HCT116 (cell line): ENCODE data around the gene MGP. TPM values are rescaled to one million over a fixed set of nuclear protein-coding genes. Genes with fewer than 3 reads are reported as not detected.

Experiments used
- ATAC-seq: fragments of 200-7000 bp; cut with Tn5 transposase; 2 replicates; pipeline ENCODE4 v1.9.1; 2020; ENCODE audit warnings: mild to moderate bottlenecking, moderate library complexity
- BruUV-seq: library from RNA; stranded (reverse); fragments of 400-500 nt; replicated peaks from 2 replicates; lab custom pipeline; 2021; lab: Mats Ljungman, UMichigan
- CTCF ChIA-PET: fragments of 300-600 bp; sonication (Branson Sonifier 250); formaldehyde crosslinking; loops from one replicate; lab custom pipeline; 2021; ENCODE audit warnings: antibody characterized with exemption; lab: Charles Lee
- POLR2A ChIA-PET: fragments of 300-600, 350-600 bp; sonication (Branson Sonifier 250); formaldehyde crosslinking; loops from one replicate; lab custom pipeline; 2021; ENCODE audit warnings: antibody characterized with exemption; lab: Charles Lee
- RAD21 ChIA-PET, 2 experiments: fragments of 300-600 bp; sonication (Branson Sonifier 250); formaldehyde crosslinking; loops; one replicate each; lab custom pipeline; 2023; ENCODE audit warnings: low total read pairs in 2 of 2; ENCODE audit not compliant: uncharacterized antibody in 2 of 2, unreplicated experiment in 2 of 2, low non-redundant PET in 1 of 2; lab: Charles Lee
- DNase-seq: peaks from one replicate; pipeline ENCODE4 v3.0.0-alpha.2; 2010; ENCODE audit warnings: low read depth, low spot score
- H2AFZ ChIP-seq: fragments of 200-600 bp; shearing (Covaris generic), sonication (generic); 2 replicates; pipeline ENCODE4 v1.6.1; 2017; ENCODE audit warnings: low read depth, mixed run types, mixed read lengths, antibody characterized with exemption, low read length; ENCODE audit not compliant: poor library complexity, severe bottlenecking
- H3K27ac ChIP-seq: 2 replicates; pipeline ENCODE4 v1.5.1; 2012; ENCODE audit warnings: low read depth, low read length
- H3K27me3 ChIP-seq: fragments of 200-600 bp; sonication (generic); 2 replicates; pipeline ENCODE4 v1.6.1; 2016; ENCODE audit warnings: mixed run types, low read length, mixed read lengths; ENCODE audit not compliant: insufficient read depth
- H3K36me3 ChIP-seq, 2 experiments: fragments of 200-500 bp in 1 of 2; fragments of 200-600 bp in 1 of 2; sonication (Bioruptor generic) in 1 of 2; sonication (generic) in 1 of 2; 2 replicates each; pipeline versions ENCODE4 v1.5.1 to v1.6.1; 2014 to 2016; ENCODE audit warnings: low read length in 2 of 2, inconsistent platforms in 1 of 2, mixed read lengths in 1 of 2, mixed run types in 1 of 2; ENCODE audit not compliant: insufficient read depth in 2 of 2, control insufficient read depth in 1 of 2
- H3K4me1 ChIP-seq, 2 experiments: fragments of 200-600 bp in 1 of 2; sonication (generic) in 1 of 2; 2 replicates each; pipeline versions ENCODE4 v1.5.1 to v1.6.1; 2012 to 2017; ENCODE audit warnings: low read length in 2 of 2, inconsistent platforms in 1 of 2, mild to moderate bottlenecking in 1 of 2, mixed read lengths in 1 of 2, mixed run types in 1 of 2, moderate library complexity in 1 of 2; ENCODE audit not compliant: insufficient read depth in 2 of 2, control insufficient read depth in 1 of 2
- H3K4me2 ChIP-seq: fragments of 200-600 bp; sonication (generic); 2 replicates; pipeline ENCODE4 v1.6.1; 2017; ENCODE audit warnings: mixed run types, low read length, mixed read lengths
- H3K4me3 ChIP-seq, 2 experiments: fragments of 200-600 bp in 1 of 2; sonication (generic) in 1 of 2; replicated peaks in 1 of 2; 2 replicates each; pipeline ENCODE4 v1.5.1; 2011 to 2016; ENCODE audit warnings: low read length in 2 of 2, control low read depth in 1 of 2, low read depth in 1 of 2, mild to moderate bottlenecking in 1 of 2, mixed read lengths in 1 of 2, mixed run types in 1 of 2
- H3K79me2 ChIP-seq: fragments of 200-600 bp; sonication (generic); 2 replicates; pipeline ENCODE4 v1.6.1; 2017; ENCODE audit warnings: mild to moderate bottlenecking, mixed run types, low read length, moderate library complexity, mixed read lengths; ENCODE audit not compliant: insufficient read depth
- H3K9ac ChIP-seq: fragments of 200-600 bp; sonication (generic); 2 replicates; pipeline ENCODE4 v1.6.1; 2016; ENCODE audit warnings: low read length, mixed read lengths
- H3K9me2 ChIP-seq: fragments of 200-600 bp; sonication (generic), shearing (Covaris generic); 2 replicates; pipeline ENCODE4 v1.6.1; 2017; ENCODE audit warnings: mixed run types, mild to moderate bottlenecking, moderate library complexity; ENCODE audit not compliant: insufficient read depth
- H3K9me3 ChIP-seq, 2 experiments: fragments of 200-500 bp in 1 of 2; fragments of 200-600 bp in 1 of 2; sonication (Bioruptor generic) in 1 of 2; sonication (generic) in 1 of 2; 2 replicates each; pipeline ENCODE4 v1.6.1; 2014 to 2017; ENCODE audit warnings: low read length in 2 of 2, mixed read lengths in 2 of 2, inconsistent platforms in 1 of 2, low read depth in 1 of 2, mild to moderate bottlenecking in 1 of 2, mixed run types in 1 of 2, moderate library complexity in 1 of 2; ENCODE audit not compliant: control insufficient read depth in 1 of 2, insufficient read depth in 1 of 2
- H4K20me1 ChIP-seq: fragments of 200-600 bp; sonication (generic), shearing (Covaris generic); 2 replicates; pipeline ENCODE4 v1.6.1; 2017; ENCODE audit warnings: mixed run types, mild to moderate bottlenecking, moderate library complexity; ENCODE audit not compliant: insufficient read depth
- ATF3 ChIP-seq: IDR thresholded peaks from 2 replicates; pipeline ENCODE4 v1.6.1; 2012
- CBX3 ChIP-seq: IDR thresholded peaks from 2 replicates; pipeline ENCODE4 v1.6.1; 2012; ENCODE audit warnings: low read depth
- EGR1 ChIP-seq: IDR thresholded peaks from 2 replicates; pipeline ENCODE4 v1.6.1; 2012; ENCODE audit warnings: low read depth
- ELF1 ChIP-seq: IDR thresholded peaks from 2 replicates; pipeline ENCODE4 v1.6.1; 2012; ENCODE audit warnings: low read depth, borderline replicate concordance
- FOSL1 ChIP-seq: IDR thresholded peaks from 2 replicates; pipeline ENCODE4 v1.6.1; 2012; ENCODE audit warnings: low read depth
- MAX ChIP-seq: IDR thresholded peaks from 2 replicates; pipeline ENCODE4 v1.6.1; 2012
- POLR2AphosphoS5 ChIP-seq: IDR thresholded peaks from 2 replicates; pipeline ENCODE4 v1.6.1; 2011; ENCODE audit warnings: mild to moderate bottlenecking, low read depth, low read length, moderate library complexity
- RAD21 ChIP-seq: IDR thresholded peaks from 2 replicates; pipeline ENCODE4 v1.6.1; 2012; ENCODE audit warnings: low read depth, mild to moderate bottlenecking
- SIN3A ChIP-seq: IDR thresholded peaks from 2 replicates; pipeline ENCODE4 v1.6.1; 2012; ENCODE audit warnings: low read depth
- SP1 ChIP-seq: IDR thresholded peaks from 2 replicates; pipeline ENCODE4 v1.6.1; 2012; ENCODE audit warnings: low read depth
- TCF7L2 ChIP-seq: IDR thresholded peaks from 2 replicates; pipeline ENCODE4 v1.7.0; 2011; ENCODE audit warnings: borderline replicate concordance, inconsistent platforms; ENCODE audit not compliant: insufficient read depth, insufficient read length; ENCODE audit errors: extremely low read depth
- YY1 ChIP-seq: IDR thresholded peaks from 2 replicates; pipeline ENCODE4 v1.6.1; 2011; ENCODE audit warnings: low read length, low read depth, moderate library complexity, mild to moderate bottlenecking; ENCODE audit not compliant: insufficient replicate concordance; ENCODE audit errors: extremely low read depth
- ZNF274 ChIP-seq: fragments of 200-500 bp; sonication (Bioruptor generic); IDR thresholded peaks from 2 replicates; pipeline ENCODE4 v1.6.1; 2014; ENCODE audit warnings: mild to moderate bottlenecking, low read depth, low read length, inconsistent platforms
- intact Hi-C: fragments of 100-400 bp; cut with micrococcal nuclease; formaldehyde crosslinking; loops from 2 replicates; pipeline ENCODE4 v1.10.0; 2022
- total RNA-seq: library from RNA; stranded (reverse); gene quantifications from one replicate; pipeline ENCODE4 v1.2.1, GENCODE V29; 2021; ENCODE audit not compliant: unreplicated experiment

MGP gene
- total RNA-seq, 1 experiment from 2014 or later, result 1.3 TPM

GRCh38 chr12:14852880-14853279 is 32.8 kb downstream of the MGP start:
- Histone ChIP-seq H3K79me2 (no peaks in the 10 kb centered on the region), H3K36me3 (no peaks in the 10 kb centered on the region), H3K4me3 (no peak overlapping the region), H3K4me1 (no peaks in the 10 kb centered on the region), H3K4me2 (no peak overlapping the region), H3K27ac (no peak overlapping the region), H3K9me3 (no peaks in the 10 kb centered on the region), H3K9ac (no peak overlapping the region), H4K20me1 (no peaks in the 10 kb centered on the region), H3K27me3 (no peaks in the 10 kb centered on the region), H3K9me2 (no peaks in the 10 kb centered on the region), H2AFZ (no peak overlapping the region)
- ATAC-seq, result no peak
- DNase-seq, result no peak
- intact Hi-C loops, result no loop called here
- TF ChIP-seq SP1 (no peak), TCF7L2 (no peak), SIN3A (no peak), RAD21 (no peak), ELF1 (no peak), CBX3 (no peak), POLR2AphosphoS5 (no peak), MAX (no peak), YY1 (no peak), FOSL1 (no peak), EGR1 (no peak), ZNF274 (no peak), ATF3 (no peak)
- BruUV-seq, result no TSS peak
- RAD21 ChIA-PET, result no interaction called here
- CTCF ChIA-PET, result no interaction called here
- POLR2A ChIA-PET, result no interaction called here
